Suprapubic skin (tissue), 4 donors: ENCODE measurements around the gene BPIFA3.

Source experiments
- EP300 ChIP-seq: sonication (generic); formaldehyde crosslinking; IDR thresholded peaks from one replicate; pipeline ENCODE4 v1.6.1; 2017; ENCODE audit warnings: antibody characterized with exemption
- POLR2AphosphoS5 ChIP-seq, 3 donors: sonication (generic); formaldehyde crosslinking; IDR thresholded peaks; one replicate each; pipeline ENCODE4 v1.6.1; 2017; ENCODE audit warnings: antibody characterized with exemption in 3 of 3
- TF ChIP-seq, protein P1 (sequence below), 2 donors: fragments of 200-600 bp in 1 of 2; fragments of 450-650 bp in 1 of 2; sonication (generic) in 1 of 2; IDR thresholded peaks; one replicate each; pipeline ENCODE4 v1.5.1; 2016 to 2019; ENCODE audit warnings: antibody characterized with exemption in 2 of 2, mild to moderate bottlenecking in 1 of 2, moderate library complexity in 1 of 2

DNA sequence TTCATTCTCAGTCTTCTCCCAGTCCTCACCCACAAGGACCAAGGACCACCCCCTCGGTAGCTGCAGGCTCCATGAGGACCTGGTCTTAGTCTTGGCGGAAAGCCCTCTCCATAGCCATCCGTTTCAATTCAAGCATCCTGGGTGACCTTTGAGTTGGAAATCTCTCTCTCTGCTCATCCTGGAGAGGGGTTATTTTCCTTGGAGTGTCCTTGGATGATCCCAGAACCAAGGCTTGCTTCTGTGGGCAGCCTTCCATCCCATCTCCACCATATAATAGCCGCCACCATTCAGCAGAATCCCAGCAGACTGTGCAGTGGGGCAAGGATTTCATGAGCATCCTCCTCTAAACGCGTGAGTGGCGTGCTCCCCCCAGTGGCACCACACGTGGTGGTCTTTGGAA lies 49.3 kb upstream of the BPIFA3 start, which contains the start of gene BPIFA2:
- TF ChIP-seq POLR2AphosphoS5 (IDR thresholded peaks at IDR 0.05) = no peak
- TF ChIP-seq EP300 = no peak
- TF ChIP-seq, protein P1, sequence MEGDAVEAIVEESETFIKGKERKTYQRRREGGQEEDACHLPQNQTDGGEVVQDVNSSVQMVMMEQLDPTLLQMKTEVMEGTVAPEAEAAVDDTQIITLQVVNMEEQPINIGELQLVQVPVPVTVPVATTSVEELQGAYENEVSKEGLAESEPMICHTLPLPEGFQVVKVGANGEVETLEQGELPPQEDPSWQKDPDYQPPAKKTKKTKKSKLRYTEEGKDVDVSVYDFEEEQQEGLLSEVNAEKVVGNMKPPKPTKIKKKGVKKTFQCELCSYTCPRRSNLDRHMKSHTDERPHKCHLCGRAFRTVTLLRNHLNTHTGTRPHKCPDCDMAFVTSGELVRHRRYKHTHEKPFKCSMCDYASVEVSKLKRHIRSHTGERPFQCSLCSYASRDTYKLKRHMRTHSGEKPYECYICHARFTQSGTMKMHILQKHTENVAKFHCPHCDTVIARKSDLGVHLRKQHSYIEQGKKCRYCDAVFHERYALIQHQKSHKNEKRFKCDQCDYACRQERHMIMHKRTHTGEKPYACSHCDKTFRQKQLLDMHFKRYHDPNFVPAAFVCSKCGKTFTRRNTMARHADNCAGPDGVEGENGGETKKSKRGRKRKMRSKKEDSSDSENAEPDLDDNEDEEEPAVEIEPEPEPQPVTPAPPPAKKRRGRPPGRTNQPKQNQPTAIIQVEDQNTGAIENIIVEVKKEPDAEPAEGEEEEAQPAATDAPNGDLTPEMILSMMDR (IDR thresholded peaks at IDR 0.05) = no peak
